CMK (cell line): ENCODE results near the gene NKX1-1.
"Not testable (repeated sequence)": the region's sequence is repeated elsewhere in the genome, so short reads cannot be mapped to it uniquely, and the experiment has no call there.

Experiments
- DNase-seq: peaks from one replicate; pipeline ENCODE4 v3.0.0-alpha.2; 2010; ENCODE audit warnings: low read depth

The NKX1-1 gene

GRCh38 chr4:1404573-1405253 is 1.5 kb downstream of the NKX1-1 start:
- DNase-seq, result no peak

GRCh38 chr4:1403591-1404572 is 2.4 kb downstream of the NKX1-1 start:
- DNase-seq, result no peak

- no peak for DNase-seq
These were observed 3.1 kb downstream of the NKX1-1 start for GRCh38 chr4:1403177-1403583.

GRCh38 chr4:1402516-1403091 is 3.6 kb downstream of the NKX1-1 start:
- no peak for DNase-seq

GRCh38 chr4:1402021-1402515 is 4.2 kb downstream of the NKX1-1 start:
- DNase-seq, result no peak

- DNase-seq, result no peak
These were observed 4.7 kb downstream of the NKX1-1 start for GRCh38 chr4:1401409-1402020.

- DNase-seq, result no peak
These were observed 5.3 kb downstream of the NKX1-1 start for GRCh38 chr4:1400831-1401408.

GRCh38 chr4:1400191-1400805 is 5.9 kb downstream of the NKX1-1 start:
- no peak for DNase-seq

GRCh38 chr4:1399508-1400190 is 6.6 kb downstream of the NKX1-1 start:
- no peak for DNase-seq

- DNase-seq, result no peak
These were observed 7.3 kb downstream of the NKX1-1 start for GRCh38 chr4:1398681-1399507.

- no peak for DNase-seq
These were observed 9.3 kb downstream of the NKX1-1 start for GRCh38 chr4:1396806-1397455.

- no peak for DNase-seq
These were observed 10.1 kb downstream of the NKX1-1 start for GRCh38 chr4:1395941-1396805.

- not testable (repeated sequence) for DNase-seq
These were observed 10.8 kb downstream of the NKX1-1 start for GRCh38 chr4:1395389-1395820.

GRCh38 chr4:1394554-1395388 is 11.5 kb downstream of the NKX1-1 start:
- not testable (repeated sequence) for DNase-seq

- no peak for DNase-seq
These were observed 12.4 kb downstream of the NKX1-1 start for GRCh38 chr4:1393866-1394265.

- DNase-seq, result not testable (repeated sequence)
These were observed 12.9 kb downstream of the NKX1-1 start for GRCh38 chr4:1393363-1393762.
